T-helper 9 cell (primary cell): ENCODE measurements around the gene SLC6A3.
A peak's percentile ranks its signal among the peaks of the same experiment; 100 is the strongest.

Source experiments
- DNase-seq: peaks from one replicate; pipeline ENCODE4 v3.0.0-alpha.2; 2020

Gene SLC6A3

DNA sequence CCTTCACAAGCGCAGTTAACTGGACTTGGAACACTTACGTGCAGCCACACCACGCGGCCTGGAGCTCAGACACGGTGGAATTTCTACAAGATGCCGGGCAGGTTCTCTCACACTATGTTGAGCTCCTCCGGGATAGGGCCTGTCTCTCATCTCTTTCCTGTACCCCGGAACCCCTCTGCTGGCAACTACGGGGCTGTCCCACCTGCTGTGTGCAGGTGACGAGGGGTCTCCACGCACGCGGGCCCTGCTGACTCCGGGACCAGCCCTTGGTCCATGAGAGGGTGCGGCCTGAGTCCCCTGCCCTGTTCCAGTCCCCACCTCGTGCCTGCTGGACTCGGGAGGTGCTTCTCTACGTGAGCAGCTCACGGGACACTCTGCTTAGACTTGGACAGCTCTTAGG, 40.1 kb downstream of the SLC6A3 start:
- no peak for DNase-seq

DNA sequence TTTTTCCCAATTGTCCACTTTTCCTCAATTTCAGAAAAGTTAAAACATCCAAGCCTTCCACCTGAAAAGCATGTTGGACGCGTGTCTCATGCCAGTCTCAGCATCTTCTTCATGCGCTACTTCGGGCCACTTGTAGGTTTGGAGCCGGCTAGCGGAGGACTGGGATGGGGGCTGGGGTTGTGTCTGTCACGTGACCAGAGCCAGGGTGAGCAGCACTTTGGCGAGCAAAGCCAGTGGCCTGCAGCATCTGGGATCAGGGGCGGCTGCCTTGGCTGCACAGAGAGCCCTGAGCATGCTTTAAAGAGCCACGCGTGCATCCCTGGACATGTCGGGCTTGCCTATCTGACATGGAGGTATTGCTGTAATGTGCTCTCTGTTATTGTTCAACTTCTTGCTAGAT, 41.2 kb downstream of the SLC6A3 start:
- no peak for DNase-seq

DNA sequence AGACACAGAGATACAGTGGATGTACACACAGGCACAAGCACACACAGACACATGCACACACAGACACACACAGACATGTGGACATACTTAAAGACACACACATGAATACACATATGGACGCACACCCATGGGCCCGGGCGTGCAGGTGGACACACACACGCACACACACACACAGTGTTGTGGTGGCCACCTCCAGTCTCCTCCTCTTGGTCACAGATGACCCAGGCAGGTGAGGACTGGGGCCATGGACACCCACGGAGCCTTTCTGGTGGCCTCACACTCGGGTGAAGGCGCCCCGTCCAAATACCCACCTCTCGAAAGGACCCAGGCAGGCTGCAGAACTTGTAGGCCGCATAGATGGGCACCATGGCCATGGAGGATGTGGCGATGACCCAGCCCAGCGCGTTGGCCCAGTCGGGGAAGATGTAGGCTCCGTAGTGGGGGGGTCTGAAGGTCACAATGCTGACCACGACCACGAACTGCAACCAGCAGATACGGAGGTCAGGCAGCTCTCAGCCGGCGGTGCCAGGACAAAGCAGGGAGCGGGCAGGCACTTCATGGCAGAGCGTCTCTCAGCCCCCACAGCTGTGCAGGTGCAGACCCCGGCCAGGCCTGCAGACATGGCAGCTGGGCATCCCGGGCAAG, 42.5 kb downstream of the SLC6A3 start:
- no peak for DNase-seq

DNA sequence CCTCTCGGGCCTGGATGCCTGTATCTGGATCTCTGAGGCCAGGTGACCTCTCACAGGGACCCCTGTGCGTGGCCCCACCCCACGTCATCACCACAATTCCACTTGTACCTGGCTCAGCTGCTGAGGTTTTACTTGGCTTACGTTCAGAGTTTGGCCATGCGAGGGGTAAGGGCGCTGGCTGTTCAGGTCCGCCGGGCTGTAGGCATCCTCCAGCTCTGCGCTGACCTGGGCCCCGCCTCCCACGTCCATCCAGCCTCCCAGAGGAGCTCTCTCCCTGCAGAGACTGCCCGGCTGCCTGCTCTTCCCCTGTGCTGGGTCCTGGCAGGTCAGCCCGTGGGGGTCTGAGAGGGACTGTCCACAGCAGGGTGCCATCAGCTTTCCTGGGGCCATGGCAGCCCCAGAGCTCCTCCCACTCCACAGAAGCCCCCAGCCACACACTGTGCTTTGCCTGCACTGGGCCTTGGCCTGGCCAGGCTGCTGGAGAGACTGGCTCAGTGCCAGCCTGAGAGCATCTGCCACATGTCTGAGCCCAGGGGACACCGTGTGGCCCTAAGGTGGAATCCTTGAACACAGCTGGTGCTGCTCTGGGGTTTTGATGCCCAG, 43.6 kb downstream of the SLC6A3 start:
- no peak for DNase-seq

DNA sequence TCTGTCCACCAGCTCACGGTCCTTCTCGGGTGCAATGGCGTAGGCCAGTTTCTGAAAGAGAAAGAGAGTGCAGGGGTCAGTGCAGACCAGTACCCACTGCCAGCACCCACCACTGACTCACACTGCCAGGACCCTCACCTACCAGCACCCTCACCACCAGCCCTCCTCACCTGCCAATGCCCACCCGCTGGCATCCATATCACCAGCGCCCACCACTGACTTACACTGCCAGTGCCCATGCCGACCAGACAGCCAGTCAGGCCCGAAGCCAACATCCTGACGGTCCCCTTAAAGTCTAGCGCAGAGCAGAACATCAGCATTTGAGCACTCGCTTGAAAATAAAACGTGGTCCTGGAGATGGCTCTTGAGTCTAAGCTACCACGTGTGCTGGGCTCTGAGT, 44.3 kb downstream of the SLC6A3 start:
- no peak for DNase-seq

DNA sequence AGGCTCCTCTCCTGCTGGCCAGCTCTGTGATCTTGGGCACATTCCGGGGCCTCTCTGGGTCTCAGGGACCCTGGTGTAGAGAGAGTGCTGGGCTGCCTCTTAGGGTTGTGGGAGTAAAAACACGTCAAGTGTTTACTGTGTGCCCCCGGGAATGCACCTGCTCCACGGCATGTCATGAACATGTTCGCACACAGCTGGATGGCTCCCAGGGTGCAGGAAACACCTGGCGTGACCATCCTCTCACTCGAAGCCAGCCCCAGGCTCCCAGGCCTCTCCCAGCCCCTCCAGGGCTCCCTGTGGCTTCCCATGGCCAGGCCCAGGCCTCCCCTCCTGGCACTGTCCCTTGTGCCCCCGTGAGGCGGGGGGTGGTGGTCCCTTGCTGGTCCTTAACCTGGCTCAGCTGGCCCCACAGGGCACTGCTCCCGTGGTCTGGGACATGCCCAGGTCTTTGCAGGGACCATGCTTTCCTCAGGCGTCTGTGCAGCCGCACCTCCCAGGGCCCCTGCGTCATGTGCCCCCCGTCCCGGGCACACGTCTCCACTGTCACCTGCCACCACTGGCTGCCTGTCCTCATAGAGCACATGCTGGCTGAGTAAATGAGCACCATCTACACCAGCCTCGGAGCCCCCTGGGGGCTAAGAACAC, 44.9 kb downstream of the SLC6A3 start:
- DNase-seq, result no peak

DNA sequence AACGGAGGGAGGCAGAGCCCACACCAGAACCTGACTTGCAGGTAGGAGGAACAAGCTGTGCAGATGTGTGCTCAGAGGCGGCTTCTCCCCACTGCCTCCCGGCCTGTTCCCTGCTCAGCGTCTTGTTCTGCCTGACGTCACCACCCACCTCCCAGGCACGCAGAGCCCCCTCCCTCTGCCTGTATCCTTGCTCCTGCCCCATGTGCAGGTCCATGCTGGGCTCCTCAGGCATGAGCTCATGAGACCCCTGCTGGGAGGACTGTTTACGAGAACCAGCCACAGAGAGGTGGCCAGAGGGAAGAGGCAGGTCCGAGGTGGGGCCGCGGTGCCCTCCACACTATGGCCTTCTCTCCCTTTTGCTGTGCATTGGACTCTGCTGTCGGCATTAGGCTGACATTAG, 45.5 kb downstream of the SLC6A3 start:
- no peak for DNase-seq

DNA sequence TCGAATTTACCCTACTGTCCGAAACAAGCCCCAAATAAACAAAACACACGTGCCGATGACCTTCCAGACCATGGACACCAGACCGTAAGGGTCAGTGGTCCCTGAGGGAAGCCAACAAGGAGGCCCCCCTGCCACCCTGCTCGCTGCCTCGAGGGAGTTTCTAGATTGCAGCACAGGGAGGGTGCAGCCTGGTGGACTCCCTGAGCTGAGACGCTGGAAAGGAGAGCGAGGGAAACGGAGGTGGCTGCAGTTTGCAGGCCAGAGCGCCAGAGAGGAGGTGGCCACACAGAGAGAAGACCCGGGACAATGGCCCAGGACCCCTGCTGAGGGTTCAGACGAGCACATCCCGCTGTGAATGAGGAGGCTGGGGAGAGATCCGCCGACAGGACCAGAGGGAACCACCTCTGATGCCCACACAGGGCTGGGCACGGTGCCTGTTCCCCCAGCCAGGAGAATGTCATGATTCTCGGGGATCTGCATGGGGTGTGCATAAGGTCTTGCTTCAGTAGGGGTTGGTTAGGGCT, 48.9 kb downstream of the SLC6A3 start:
- no peak for DNase-seq

DNA sequence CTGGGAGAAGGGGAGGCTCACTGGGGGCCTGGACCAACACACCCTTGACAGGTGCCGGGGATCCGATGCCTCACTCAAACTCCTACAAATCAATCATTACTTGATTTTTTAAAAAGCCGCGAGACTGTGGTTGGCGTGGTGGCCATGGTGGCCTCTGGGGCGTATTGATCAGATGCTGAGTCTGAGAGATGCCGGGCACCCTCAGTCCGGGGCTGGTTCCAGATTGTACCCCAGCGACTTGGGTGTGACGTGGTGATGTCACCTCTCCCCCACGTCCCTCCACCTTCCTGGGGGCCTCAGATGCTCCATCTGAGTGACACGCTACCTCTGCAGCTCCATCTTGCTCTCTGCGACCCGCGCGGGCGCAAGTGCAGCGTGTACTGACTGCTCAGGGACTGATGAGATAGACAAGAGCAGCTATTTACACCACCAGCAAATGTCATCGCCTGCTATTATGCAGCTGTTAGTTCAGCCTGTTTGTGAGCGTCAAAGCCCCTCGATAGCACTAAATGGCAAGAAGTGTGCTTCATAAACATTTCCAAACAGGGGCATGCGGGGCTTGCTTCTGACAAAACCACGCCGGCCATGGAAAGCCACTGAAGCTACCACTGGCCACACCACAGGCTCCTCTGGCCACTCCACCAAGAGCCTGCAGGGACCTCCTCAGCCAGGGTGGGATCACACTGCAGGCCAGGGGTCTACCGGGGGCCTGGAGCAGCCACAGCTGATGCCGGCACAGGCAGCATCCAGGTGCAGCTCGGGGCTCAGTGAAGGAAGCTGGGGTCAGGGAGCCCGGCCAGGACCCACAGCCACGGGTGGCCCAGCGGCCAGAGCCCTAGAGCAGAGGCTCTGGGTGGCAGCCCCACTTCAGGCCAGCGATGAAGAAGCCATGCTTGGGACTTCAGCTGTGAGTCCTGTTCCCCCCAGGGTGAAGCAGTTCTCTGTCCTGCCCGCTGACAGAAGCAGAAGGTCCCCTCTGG, 50.1 kb downstream of the SLC6A3 start:
- no peak for DNase-seq

DNA sequence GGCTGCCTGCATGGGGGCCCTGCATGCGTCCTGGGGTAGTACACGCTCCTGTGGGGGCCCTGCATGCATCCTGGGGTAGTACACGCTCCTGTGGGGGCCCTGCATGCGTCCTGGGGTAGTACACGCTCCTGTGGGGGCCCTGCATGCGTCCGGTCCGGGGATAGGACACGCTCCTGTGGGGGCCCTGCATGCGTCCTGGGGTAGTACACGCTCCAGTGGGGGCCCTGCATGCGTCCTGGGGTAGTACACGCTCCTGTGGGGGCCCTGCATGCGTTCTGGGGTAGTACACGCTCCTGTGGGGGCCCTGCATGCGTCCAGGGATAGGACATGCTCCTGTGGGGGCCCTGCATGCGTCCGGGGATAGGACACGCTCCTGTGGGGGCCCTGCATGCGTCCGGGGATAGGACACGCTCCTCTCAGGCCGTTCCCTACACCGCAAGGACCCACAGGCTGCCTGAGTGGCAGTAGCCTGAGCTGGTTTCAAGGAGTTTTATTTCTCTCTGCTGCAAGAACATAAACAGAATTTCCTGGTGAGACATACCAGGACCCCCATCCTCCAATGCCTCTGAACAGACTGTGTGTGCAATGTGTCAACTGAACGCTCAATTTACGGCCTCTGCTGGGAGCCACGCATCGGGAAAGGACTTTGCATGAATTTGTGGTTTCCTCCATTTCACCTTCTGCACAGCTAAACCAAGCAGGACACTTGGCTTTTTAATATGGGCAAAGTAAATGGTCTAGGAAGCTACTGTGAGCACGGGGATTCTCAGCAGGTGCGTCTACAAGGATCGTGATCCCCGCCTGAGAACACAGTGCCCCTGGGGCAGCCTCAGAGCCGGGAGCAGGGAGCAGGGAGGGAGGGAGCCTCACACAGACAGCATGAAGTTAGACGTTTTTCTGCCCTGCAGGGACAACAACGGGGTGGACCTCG, 51.4 kb downstream of the SLC6A3 start:
- no peak for DNase-seq

DNA sequence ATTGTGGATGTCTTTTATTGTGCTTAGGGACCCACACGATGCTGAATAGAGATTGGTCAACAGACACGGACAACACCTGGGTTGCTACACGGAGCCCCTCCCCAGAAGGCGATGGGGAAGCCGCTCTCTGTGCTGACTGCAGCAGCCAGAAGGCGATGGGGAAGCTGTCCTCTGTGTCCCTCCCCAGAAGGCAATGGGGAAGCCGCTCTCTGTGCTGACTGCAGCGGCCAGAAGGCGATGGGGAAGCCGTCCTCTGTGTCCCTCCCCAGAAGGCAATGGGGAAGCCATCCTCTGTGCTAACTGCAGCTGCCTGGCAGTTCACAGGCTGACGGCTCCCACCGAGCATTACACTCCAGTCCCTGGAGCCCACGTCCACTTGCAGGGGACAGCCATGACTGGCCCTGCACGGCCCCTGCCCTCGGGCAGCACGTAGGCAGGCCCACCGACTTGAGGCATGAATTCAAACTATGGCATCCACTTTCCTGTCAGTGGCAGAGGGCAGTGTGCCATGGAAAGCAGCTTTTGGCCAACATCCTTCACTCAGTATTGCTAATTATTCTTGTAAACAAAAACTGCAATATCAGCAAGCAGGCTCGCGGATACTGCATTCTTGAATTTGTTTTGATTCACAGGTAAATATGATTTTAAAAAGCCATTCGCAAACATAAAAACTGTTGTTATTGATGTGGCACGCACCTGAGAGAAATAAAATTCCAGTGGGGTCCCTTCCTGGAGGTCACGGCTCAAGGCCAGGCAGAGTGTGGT, 52.3 kb downstream of the SLC6A3 start:
- no peak for DNase-seq

DNA sequence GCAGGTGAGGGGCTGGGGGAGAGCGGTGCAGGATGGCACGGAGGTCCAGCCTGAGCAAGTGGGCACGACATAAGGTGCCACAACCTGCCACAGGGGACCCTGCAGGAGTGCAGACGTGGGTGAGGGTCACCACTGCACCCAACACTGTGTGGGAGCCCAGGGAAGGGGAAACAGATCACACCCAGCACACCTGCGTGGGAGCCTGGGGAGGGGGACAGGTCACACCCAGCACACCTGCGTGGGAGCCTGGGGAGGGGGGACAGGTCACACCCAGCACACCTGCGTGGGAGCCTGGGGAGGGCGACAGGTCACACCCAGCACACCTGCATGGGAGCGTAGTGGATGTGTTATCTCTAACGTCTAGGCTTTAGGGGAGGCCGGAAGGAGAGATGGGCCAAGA, 53.0 kb downstream of the SLC6A3 start:
- no peak for DNase-seq

DNA sequence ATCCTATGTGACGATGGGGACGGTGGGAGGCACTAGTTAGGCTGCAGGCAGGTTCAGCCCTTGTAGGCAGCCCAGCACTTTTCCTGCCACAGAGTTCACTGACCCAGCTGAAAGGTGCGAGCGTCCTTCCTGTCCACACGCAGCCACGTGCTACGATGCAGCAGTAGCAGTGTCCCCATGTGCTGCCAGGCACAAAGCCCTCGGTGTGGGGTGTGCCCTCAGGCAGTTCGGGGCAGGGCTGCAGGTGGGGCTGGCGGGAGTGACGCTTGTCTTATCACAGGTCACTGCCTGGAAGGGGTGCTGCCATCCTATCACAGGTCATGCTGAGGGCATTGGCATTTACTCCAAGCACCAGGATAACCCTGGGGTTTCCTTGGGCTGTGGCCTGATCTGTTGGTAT, 53.5 kb downstream of the SLC6A3 start:
- no peak for DNase-seq

DNA sequence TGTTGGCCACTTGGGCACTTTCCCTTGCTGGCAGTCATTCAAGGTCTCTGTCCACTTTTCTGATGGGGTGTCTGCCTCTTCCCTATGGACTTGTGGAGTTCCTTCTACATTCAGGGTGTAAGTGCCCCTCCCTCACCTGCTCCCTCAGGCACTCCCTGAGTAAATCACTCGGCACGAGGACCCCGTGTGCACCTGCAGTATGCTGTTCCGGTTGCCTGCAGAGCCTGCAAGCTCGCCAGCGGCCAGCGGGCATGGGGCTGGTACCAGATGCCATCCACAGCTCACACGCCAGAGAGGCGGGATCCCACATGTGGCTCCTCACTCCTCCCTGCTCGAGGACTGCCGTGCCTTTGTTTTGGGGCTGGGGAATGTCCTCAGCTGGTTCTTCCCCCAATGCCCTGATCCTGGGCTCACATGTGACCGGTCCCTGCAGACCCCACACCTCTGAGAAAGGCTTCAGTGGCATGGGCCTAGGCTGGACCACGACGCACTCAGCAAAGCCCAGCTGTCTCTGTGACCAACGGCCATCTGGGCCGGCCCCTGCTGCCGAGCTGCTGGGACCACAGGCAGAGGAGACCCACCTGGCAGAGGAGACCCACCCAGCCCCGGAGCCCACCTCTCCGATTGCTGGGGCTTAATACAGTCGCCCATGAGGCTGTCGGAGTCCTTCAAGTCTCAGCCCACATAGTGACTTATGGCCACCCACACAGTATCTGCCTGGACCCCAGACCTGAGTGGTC, 54.2 kb downstream of the SLC6A3 start:
- DNase-seq, result no peak

DNA sequence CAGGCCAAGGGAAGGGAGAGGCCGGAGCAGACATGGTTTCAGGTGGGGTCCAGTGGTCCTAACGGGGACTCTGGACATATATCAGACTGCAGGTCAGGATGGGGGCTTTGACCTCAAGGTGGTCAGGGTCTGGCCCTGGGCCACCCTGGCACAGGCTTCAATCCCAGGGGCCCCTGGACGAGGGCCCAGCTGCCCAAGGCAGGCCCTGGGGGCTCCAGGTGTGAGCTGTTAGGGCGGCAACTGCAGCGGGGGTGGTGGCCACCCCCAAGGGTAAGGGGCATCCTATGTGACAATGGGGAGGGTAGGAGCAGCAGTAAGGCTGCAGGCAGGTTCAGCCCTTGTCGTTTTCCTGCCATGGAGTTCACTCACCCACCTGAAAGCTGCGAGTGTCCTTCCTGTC, 54.9 kb downstream of the SLC6A3 start:
- no peak for DNase-seq

DNA sequence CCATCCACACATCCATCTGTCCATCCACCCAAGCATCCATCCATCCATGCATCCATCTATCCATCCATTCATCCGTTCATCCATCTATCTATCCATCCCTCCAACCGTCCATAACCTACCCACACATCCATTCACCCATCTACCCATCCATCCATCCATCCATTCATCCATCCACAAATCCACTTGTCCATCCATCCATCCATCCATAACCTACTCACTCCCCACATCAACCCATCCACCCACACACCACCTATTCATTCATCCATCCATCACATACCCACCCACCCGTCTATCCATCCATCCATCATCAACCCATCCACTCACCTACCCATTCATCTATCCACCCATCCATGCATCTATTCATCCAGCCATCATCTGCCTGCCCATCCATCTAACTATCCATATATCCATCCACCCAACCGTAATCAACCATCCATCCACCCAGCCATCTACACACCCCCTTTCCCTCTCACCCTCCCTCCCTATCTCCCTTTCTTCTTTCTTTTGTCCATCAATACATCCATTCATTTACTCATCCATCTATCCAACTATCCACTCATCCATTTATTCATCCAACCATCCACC, 56.8 kb downstream of the SLC6A3 start:
- DNase-seq, result no peak

DNA sequence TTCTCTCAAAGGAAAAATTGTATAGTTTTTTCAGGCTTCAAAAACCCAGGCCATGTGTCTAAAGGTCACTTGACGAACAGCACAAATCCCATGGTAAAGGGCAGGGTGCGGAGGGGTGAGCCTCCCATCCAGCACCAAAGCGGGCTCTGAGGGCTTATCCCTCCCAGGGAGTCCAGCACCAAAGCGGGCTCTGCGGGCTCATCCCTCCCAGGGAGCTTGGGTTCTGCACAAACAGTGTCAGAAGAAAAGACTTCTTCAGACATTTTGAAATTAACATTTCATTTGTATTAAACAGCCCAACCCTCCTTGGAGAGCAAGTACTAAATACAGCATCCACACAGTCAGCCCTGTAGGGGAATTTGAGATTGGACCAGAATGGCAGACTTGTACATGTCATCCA, 57.4 kb downstream of the SLC6A3 start:
- no peak for DNase-seq

DNA sequence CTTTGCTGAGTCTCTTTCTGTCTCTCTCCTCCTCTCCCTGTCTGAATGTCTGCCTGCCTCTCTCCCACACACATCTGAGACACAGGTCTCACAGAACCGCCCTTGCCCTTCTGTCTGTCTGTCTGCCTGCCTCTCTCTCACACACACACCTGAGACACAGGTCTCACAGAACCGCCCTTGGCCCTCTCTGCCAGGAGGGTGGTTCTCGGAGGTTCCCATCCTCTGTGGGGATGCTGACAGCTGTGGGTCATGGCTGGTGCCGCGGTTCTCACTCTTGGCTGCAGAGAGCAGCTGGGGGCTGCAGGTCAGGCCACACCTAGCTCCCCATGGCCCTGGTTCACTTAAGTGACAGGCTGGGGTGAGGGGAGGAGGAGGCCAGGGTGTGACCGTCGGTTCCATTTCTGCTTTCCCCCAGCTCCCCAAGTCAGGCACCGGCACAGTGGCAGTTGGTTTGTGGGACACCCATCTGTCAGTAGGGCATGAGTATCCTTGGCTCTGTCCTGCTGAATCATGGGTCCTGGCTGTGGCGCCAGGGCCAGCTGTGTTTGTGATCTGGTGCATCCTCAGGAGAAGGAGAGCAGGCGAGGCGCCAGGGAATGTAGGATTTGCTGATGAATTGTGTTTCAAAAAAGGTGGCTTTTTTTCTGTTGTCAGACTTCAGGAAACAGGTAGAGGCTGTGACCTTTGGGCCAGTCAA, 58.0 kb downstream of the SLC6A3 start:
- no peak for DNase-seq

DNA sequence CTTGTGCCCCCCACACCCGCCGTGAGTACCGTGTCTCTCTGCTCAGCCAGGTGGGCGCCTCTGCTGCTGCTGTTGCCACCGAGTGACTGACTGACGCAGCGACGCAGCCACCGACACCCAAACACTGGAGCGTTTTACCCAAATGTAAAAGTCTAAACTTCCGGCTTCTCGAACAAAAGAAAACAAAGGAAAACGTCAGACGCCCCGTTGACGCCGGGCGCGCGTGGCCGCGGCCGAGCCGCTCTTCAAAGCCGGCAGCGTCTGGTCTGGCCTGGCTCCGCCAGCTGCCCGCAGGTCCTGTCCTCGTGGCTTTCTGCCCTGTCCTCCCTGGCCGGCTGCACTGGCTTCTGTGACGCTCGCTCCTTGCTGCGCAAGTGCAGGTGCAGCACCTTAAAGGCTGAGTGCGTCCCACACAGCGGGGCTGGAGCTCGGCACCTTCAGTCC, 58.9 kb downstream of the SLC6A3 start:
- peak; percentile 64 for DNase-seq
